ENCODE results near the gene FAM161B. TPM values are rescaled to one million over a fixed set of nuclear protein-coding genes. Genes with fewer than 3 reads are reported as not detected.
"Not testable (repeated sequence)": the region's sequence is repeated elsewhere in the genome, so short reads cannot be mapped to it uniquely, and the experiment has no call there.

The FAM161B gene
- total and polyA plus RNA-seq, 3 experiments from 2014 or later, result 1.7 to 3.3 (median 2.1) TPM

GRCh38 chr14:73937012-73937411 is 12.9 kb downstream of the FAM161B start:
- H3K4me3 ChIP-seq (ENCODE audit: low read length), result no peak overlapping the region
- Mint-ChIP-seq H3K4me1 (no peaks in the 10 kb centered on the region), H3K4me3 (no peak overlapping the region), H3K9me3 (no peaks in the 10 kb centered on the region), H3K27me3 (no peaks in the 10 kb centered on the region), H3K36me3 (peaks cover 0 to 65% (median 7%) of the 10 kb centered on the region in 3 donors), H3K27ac (peak overlapping the region in 2 of 8 donors; percentile 21 to 45)
- peaks cover 7% of the 10 kb centered on the region for H3K36me3 ChIP-seq (ENCODE audit: insufficient read depth, low read length)
- no peaks in the 10 kb centered on the region for H3K4me1 ChIP-seq (ENCODE audit: insufficient read depth, low read length)
- H3K9me3 ChIP-seq (ENCODE audit: low read length), result no peaks in the 10 kb centered on the region
- POLR2A ChIA-PET, result no interaction called here
- no peaks in the 10 kb centered on the region for H3K27me3 ChIP-seq (ENCODE audit: insufficient read depth, low read length, poor library complexity, severe bottlenecking)
- CTCF ChIA-PET, result no interaction called here
- no peak overlapping the region for H3K27ac ChIP-seq (ENCODE audit: low read depth, low read length)
- DNase-seq, result no peak

- Histone ChIP-seq H3K27ac (ENCODE audit: low read depth, low read length) (no peak overlapping the region), H3K27me3 (ENCODE audit: insufficient read depth, low read length, poor library complexity, severe bottlenecking) (no peaks in the 10 kb centered on the region), H3K9me3 (ENCODE audit: low read length) (no peaks in the 10 kb centered on the region), H3K4me1 (ENCODE audit: insufficient read depth, low read length) (no peaks in the 10 kb centered on the region), H3K36me3 (ENCODE audit: insufficient read depth, low read length) (peaks cover 11% of the 10 kb centered on the region), H3K4me3 (ENCODE audit: low read length) (no peak overlapping the region)
- no peaks in the 10 kb centered on the region for H3K27me3 Mint-ChIP-seq
- no peak for DNase-seq
- ChIA-PET CTCF (no interaction called here), POLR2A (no interaction called here)
- H3K36me3 Mint-ChIP-seq, result peaks cover 0 to 69% (median 9%) of the 10 kb centered on the region in 3 donors
- H3K4me1 Mint-ChIP-seq, result no peaks in the 10 kb centered on the region
- H3K27ac Mint-ChIP-seq, result peak overlapping the region in 4 of 8 donors; percentile 12 to 45 (median 18)
- H3K4me3 Mint-ChIP-seq, result no peak overlapping the region
- no peaks in the 10 kb centered on the region for H3K9me3 Mint-ChIP-seq
Observed at GRCh38 chr14:73936548-73936947, 13.3 kb downstream of the FAM161B start.

DNA sequence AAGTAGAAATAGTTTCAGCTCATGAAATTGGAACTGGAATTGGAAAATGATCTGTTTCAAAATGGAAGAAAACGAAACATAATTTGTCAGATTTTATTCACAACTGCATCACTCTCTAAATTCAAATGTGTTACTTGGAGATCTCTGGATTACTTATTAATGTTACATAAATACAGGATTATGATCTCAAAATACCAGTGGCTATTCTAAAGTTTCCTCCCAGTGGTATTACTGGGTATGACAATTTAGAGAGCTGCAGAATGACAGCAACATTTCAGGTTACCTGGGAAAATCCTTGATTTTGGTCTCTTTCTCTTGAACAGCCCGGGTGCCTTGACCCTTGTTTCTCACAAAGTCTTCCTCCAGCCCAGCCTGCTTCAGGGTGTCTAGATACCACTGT is 14.2 kb downstream of the FAM161B start:
- no peaks in the 10 kb centered on the region for H3K9me3 ChIP-seq (ENCODE audit: low read length)
- H3K27me3 ChIP-seq (ENCODE audit: insufficient read depth, low read length, poor library complexity, severe bottlenecking), result no peaks in the 10 kb centered on the region
- Mint-ChIP-seq H3K9me3 (no peaks in the 10 kb centered on the region), H3K36me3 (peaks cover 0 to 71% (median 13%) of the 10 kb centered on the region in 3 donors), H3K4me3 (no peak overlapping the region), H3K27me3 (no peaks in the 10 kb centered on the region), H3K4me1 (no peaks in the 10 kb centered on the region), H3K27ac (peak overlapping the region in 3 of 8 donors; percentile 29 to 79 (median 47))
- no peak for DNase-seq
- no peak overlapping the region for H3K4me3 ChIP-seq (ENCODE audit: low read length)
- H3K36me3 ChIP-seq (ENCODE audit: insufficient read depth, low read length), result peaks cover 19% of the 10 kb centered on the region
- ChIA-PET POLR2A (no interaction called here), CTCF (interaction anchor here (0.6 to 1.7 kb wide), 3 partner anchors 11 to 206 kb away, joined by 3 to 5 read pairs (median 4); no protein-coding TSS in a partner anchor)
- H3K27ac ChIP-seq (ENCODE audit: low read depth, low read length), result no peak overlapping the region
- H3K4me1 ChIP-seq (ENCODE audit: insufficient read depth, low read length), result no peaks in the 10 kb centered on the region

- ChIA-PET POLR2A (interaction anchor here (0.7 kb wide), 1 partner anchor 47 kb away, joined by 3 read pairs; no protein-coding TSS in a partner anchor), CTCF (no interaction called here)
- no peak overlapping the region for H3K27ac ChIP-seq (ENCODE audit: low read depth, low read length)
- H3K36me3 Mint-ChIP-seq, result peaks cover 9 to 92% (median 11%) of the 10 kb centered on the region in 3 donors
- no peaks in the 10 kb centered on the region for H3K9me3 ChIP-seq (ENCODE audit: low read length)
- H3K4me3 Mint-ChIP-seq, result no peak overlapping the region
- H3K27ac Mint-ChIP-seq, result peak overlapping the region in 1 of 8 donors; percentile 11
- DNase-seq, result no peak
- no peaks in the 10 kb centered on the region for H3K4me1 ChIP-seq (ENCODE audit: insufficient read depth, low read length)
- H3K9me3 Mint-ChIP-seq, result no peaks in the 10 kb centered on the region
- H3K36me3 ChIP-seq (ENCODE audit: insufficient read depth, low read length), result peaks cover 54% of the 10 kb centered on the region
- H3K4me1 Mint-ChIP-seq, result peaks cover 0 to 4% (median 3%) of the 10 kb centered on the region in 3 donors
- no peaks in the 10 kb centered on the region for H3K27me3 ChIP-seq (ENCODE audit: insufficient read depth, low read length, poor library complexity, severe bottlenecking)
- no peak overlapping the region for H3K4me3 ChIP-seq (ENCODE audit: low read length)
- no peaks in the 10 kb centered on the region for H3K27me3 Mint-ChIP-seq
Observed at GRCh38 chr14:73924337-73924736, 25.6 kb downstream of the FAM161B start.

DNA sequence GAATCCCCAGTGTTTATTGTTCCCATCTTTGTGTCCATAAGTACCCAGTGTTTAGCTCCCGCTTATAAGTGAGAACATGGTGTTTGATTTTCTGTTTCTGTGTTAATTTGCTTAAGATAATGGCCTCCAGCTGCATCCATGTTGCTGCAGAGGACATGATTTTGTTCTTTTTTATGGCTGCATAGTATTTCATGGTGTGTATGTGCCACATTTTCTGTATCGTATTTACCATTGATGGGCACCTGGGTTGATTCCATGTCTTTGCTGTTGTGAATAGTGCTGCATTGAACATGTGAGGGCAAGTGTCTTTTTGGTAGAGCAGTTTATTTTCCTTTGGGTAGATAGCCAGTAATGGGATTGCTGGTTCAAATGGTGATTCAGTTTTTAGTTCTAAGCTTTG is 30.4 kb downstream of the FAM161B start:
- POLR2A ChIA-PET, result not testable (repeated sequence)
- H3K4me1 Mint-ChIP-seq, result peaks cover 2 to 11% (median 4%) of the 10 kb centered on the region in 3 donors
- CTCF ChIA-PET, result interaction anchor here (1.1 to 1.4 kb wide), 2 partner anchors 9 to 15 kb away, joined by 3 to 4 read pairs; no protein-coding TSS in a partner anchor

DNA sequence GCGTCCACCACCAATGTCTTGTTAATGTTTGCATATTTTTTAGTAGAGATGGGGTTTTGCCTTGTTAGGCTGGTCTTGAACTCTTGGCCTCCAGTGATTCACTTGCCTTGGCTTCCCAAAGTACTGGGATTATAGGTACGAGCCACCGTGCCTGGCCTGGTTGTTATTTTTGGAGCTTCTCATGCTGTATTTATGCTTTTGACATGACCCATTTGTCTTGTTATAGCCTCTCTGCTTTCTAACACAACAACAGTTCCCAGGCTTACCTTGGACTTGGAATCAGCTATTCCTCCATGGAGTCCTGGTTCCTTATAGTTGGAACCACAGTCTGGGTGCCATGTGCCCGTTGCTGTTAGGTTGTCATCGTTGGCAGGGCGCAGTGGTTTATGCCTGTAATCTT is 33.6 kb downstream of the FAM161B start:
- H3K4me3 Mint-ChIP-seq, result no peak overlapping the region
- H3K4me3 ChIP-seq (ENCODE audit: low read length), result no peak overlapping the region
- peak overlapping the region in 5 of 8 donors; percentile 16 to 76 (median 69) for H3K27ac Mint-ChIP-seq
- H3K36me3 ChIP-seq (ENCODE audit: insufficient read depth, low read length), result peaks cover 25% of the 10 kb centered on the region
- H3K27ac ChIP-seq (ENCODE audit: low read depth, low read length), result no peak overlapping the region
- peaks cover 0 to 9% (median 2%) of the 10 kb centered on the region in 5 donors for H3K9me3 Mint-ChIP-seq
- H3K9me3 ChIP-seq (ENCODE audit: low read length), result no peaks in the 10 kb centered on the region
- H3K36me3 Mint-ChIP-seq, result peaks cover 16 to 76% (median 26%) of the 10 kb centered on the region in 3 donors
- DNase-seq, result no peak
- POLR2A ChIA-PET, result no interaction called here
- no peaks in the 10 kb centered on the region for H3K27me3 Mint-ChIP-seq
- no peaks in the 10 kb centered on the region for H3K27me3 ChIP-seq (ENCODE audit: insufficient read depth, low read length, poor library complexity, severe bottlenecking)
- no peaks in the 10 kb centered on the region for H3K4me1 ChIP-seq (ENCODE audit: insufficient read depth, low read length)
- CTCF ChIA-PET, result no interaction called here
- peaks cover under 1 to 11% (median 3%) of the 10 kb centered on the region in 3 donors for H3K4me1 Mint-ChIP-seq

More for the DNA sequence above, 30.4 kb downstream of the FAM161B start:
- peaks cover 4 to 81% (median 9%) of the 10 kb centered on the region in 3 donors for H3K36me3 Mint-ChIP-seq
- not testable (repeated sequence) for H3K27me3 ChIP-seq (ENCODE audit: insufficient read depth, low read length, poor library complexity, severe bottlenecking); H3K4me3 Mint-ChIP-seq; H3K9me3 Mint-ChIP-seq; H3K27me3 Mint-ChIP-seq; H3K27ac ChIP-seq (ENCODE audit: low read depth, low read length); H3K4me1 ChIP-seq (ENCODE audit: insufficient read depth, low read length); DNase-seq; H3K9me3 ChIP-seq (ENCODE audit: low read length); H3K4me3 ChIP-seq (ENCODE audit: low read length)
- peak overlapping the region in 1 of 8 donors; percentile 76 for H3K27ac Mint-ChIP-seq
- H3K36me3 ChIP-seq (ENCODE audit: insufficient read depth, low read length), result peaks cover 37% of the 10 kb centered on the region

GRCh38 chr14:73913256-73913655 is 36.6 kb downstream of the FAM161B start:
- H3K27me3 ChIP-seq (ENCODE audit: insufficient read depth, low read length, poor library complexity, severe bottlenecking), result no peaks in the 10 kb centered on the region
- peaks cover 31% of the 10 kb centered on the region for H3K36me3 ChIP-seq (ENCODE audit: insufficient read depth, low read length)
- H3K4me1 ChIP-seq (ENCODE audit: insufficient read depth, low read length), result no peaks in the 10 kb centered on the region
- Mint-ChIP-seq H3K27ac (no peak overlapping the region), H3K36me3 (peaks cover 32 to 75% (median 46%) of the 10 kb centered on the region in 3 donors), H3K4me3 (no peak overlapping the region), H3K4me1 (peaks cover 9 to 16% (median 10%) of the 10 kb centered on the region in 3 donors), H3K27me3 (no peaks in the 10 kb centered on the region), H3K9me3 (peaks cover 0 to 9% (median 2%) of the 10 kb centered on the region in 5 donors)
- no peak overlapping the region for H3K4me3 ChIP-seq (ENCODE audit: low read length)
- POLR2A ChIA-PET, result no interaction called here
- CTCF ChIA-PET, result no interaction called here
- no peak overlapping the region for H3K27ac ChIP-seq (ENCODE audit: low read depth, low read length)
- no peaks in the 10 kb centered on the region for H3K9me3 ChIP-seq (ENCODE audit: low read length)
- DNase-seq, result no peak

- H3K27me3 Mint-ChIP-seq, result peaks cover 0 to 2% of the 10 kb centered on the region in 2 donors
- POLR2A ChIA-PET, result no interaction called here
- H3K27ac Mint-ChIP-seq, result peak overlapping the region in 5 of 8 donors; percentile 12 to 78 (median 55)
Observed at GRCh38 chr14:73909681-73910080, 40.2 kb downstream of the FAM161B start.

More at GRCh38 chr14:73909681-73910080, 40.2 kb downstream of the FAM161B start:
- Mint-ChIP-seq H3K4me3 (no peak overlapping the region), H3K36me3 (peaks cover 38 to 85% (median 45%) of the 10 kb centered on the region in 3 donors), H3K9me3 (peaks cover 0 to 9% (median 2%) of the 10 kb centered on the region in 5 donors), H3K4me1 (peaks cover 6 to 10% (median 7%) of the 10 kb centered on the region in 3 donors)
- H3K27ac ChIP-seq (ENCODE audit: low read depth, low read length), result no peak overlapping the region
- no peak for DNase-seq
- H3K4me3 ChIP-seq (ENCODE audit: low read length), result no peak overlapping the region
- CTCF ChIA-PET, result no interaction called here
- no peaks in the 10 kb centered on the region for H3K4me1 ChIP-seq (ENCODE audit: insufficient read depth, low read length)
- H3K9me3 ChIP-seq (ENCODE audit: low read length), result no peaks in the 10 kb centered on the region
- no peaks in the 10 kb centered on the region for H3K27me3 ChIP-seq (ENCODE audit: insufficient read depth, low read length, poor library complexity, severe bottlenecking)
- peaks cover 41% of the 10 kb centered on the region for H3K36me3 ChIP-seq (ENCODE audit: insufficient read depth, low read length)
